ENCODE data around the gene MRPS35.
"Not testable (repeated sequence)": the region's sequence is repeated elsewhere in the genome, so short reads cannot be mapped to it uniquely, and the experiment has no call there.

Gene MRPS35

GRCh38 chr12:27709212-27709931 is 1.3 kb upstream of the MRPS35 start:
- no peak for DNase-seq

- DNase-seq, result no peak
Observed at GRCh38 chr12:27709932-27710591, 570 bp upstream of the MRPS35 start.

GRCh38 chr12:27711317-27711682 is 668 bp downstream of the MRPS35 start:
- no peak for DNase-seq

GRCh38 chr12:27711967-27712366 is 1.3 kb downstream of the MRPS35 start:
- no peak for DNase-seq

GRCh38 chr12:27723212-27723611 is 12.6 kb downstream of the MRPS35 start:
- no peak for DNase-seq

- no peak for DNase-seq
Observed at GRCh38 chr12:27730097-27730588, 19.5 kb downstream of the MRPS35 start.

- no peak for DNase-seq
Observed at GRCh38 chr12:27732281-27732680, 21.6 kb downstream of the MRPS35 start.

- DNase-seq, result no peak
Observed at GRCh38 chr12:27733052-27733656, 22.5 kb downstream of the MRPS35 start.

GRCh38 chr12:27733791-27734190 is 23.2 kb downstream of the MRPS35 start:
- DNase-seq, result no peak

GRCh38 chr12:27734321-27734720 is 23.7 kb downstream of the MRPS35 start:
- DNase-seq, result not testable (repeated sequence)

- DNase-seq, result no peak
Observed at GRCh38 chr12:27743601-27744000, 33.0 kb downstream of the MRPS35 start.

- not testable (repeated sequence) for DNase-seq
Observed at GRCh38 chr12:27745734-27746133, 35.1 kb downstream of the MRPS35 start.

GRCh38 chr12:27747111-27747820 is 36.6 kb downstream of the MRPS35 start:
- DNase-seq, result no peak

- no peak for DNase-seq
Observed at GRCh38 chr12:27751386-27752047, 40.9 kb downstream of the MRPS35 start.

GRCh38 chr12:27754795-27755194 is 44.2 kb downstream of the MRPS35 start:
- DNase-seq, result no peak

GRCh38 chr12:27756670-27757195 is 46.1 kb downstream of the MRPS35 start:
- no peak for DNase-seq

GRCh38 chr12:27762757-27763156 is 52.1 kb downstream of the MRPS35 start:
- no peak for DNase-seq

GRCh38 chr12:27766587-27766986 is 56.0 kb downstream of the MRPS35 start:
- DNase-seq, result no peak

GRCh38 chr12:27769142-27769673 is 58.6 kb downstream of the MRPS35 start:
- DNase-seq, result no peak

GRCh38 chr12:27771481-27772327 is 61.1 kb downstream of the MRPS35 start:
- DNase-seq, result no peak

GRCh38 chr12:27772328-27773049 is 61.9 kb downstream of the MRPS35 start:
- no peak for DNase-seq

Measured in activated CD4-positive, alpha-beta T cell treated with anti-CD3 and anti-CD28 coated beads for 1 hour (primary cell).